HG03280 (cell line): ENCODE results near the gene CRHR1.

Experiments used
- ATAC-seq: cut with Tn5 transposase; IDR thresholded peaks from one replicate; pipeline ENCODE4 v1.9.1; 2021; ENCODE audit warnings: mild to moderate bottlenecking, moderate library complexity; ENCODE audit not compliant: unreplicated experiment

The CRHR1 gene

DNA sequence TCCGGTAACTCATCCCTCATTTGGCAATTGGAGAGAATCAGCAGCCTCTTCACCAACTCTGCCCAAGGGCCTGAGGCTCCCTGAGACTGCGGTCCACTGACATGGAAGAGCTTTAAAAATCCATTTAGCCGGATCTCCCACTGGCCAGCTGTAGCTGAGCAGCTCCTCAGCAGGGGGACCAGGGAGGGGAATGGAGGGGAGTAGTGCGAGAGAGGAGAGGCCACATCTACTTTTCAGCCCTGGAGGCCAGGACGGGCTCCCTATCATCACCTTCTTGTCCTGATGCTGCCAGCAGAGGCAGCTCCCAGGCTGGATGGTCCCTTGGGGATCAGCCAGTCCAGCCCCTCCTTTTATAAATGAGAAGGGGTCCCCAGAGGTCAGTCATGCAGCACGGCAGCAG, 35.5 kb downstream of the CRHR1 start:
- no peak for ATAC-seq

- ATAC-seq, result no peak
Observed at GRCh38 chr17:45820052-45820780, 36.1 kb downstream of the CRHR1 start.

- no peak for ATAC-seq
Observed at GRCh38 chr17:45821147-45821546, 37.0 kb downstream of the CRHR1 start.

DNA sequence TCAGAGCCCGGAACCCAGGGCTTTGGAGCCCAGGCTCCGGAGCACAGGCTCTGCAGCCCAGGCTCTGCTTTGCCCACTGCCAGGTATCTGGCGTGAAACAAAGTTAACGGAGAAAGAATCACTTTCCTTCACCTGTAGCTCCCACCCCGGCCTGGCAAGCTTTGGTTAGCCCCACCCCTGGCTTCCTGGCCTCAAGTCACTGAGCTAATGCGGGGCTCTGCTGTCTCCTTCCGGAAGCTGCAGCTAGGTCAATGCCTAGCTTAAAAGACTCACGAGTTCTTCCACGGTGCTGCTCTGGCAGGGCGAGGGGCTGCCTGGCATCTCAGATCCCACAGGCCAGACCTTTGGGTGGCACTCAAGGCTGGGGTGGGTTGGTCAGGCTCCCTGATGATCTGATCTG, 39.5 kb downstream of the CRHR1 start:
- no peak for ATAC-seq

GRCh38 chr17:45824475-45824874, 40.4 kb downstream of the CRHR1 start:
- no peak for ATAC-seq

DNA sequence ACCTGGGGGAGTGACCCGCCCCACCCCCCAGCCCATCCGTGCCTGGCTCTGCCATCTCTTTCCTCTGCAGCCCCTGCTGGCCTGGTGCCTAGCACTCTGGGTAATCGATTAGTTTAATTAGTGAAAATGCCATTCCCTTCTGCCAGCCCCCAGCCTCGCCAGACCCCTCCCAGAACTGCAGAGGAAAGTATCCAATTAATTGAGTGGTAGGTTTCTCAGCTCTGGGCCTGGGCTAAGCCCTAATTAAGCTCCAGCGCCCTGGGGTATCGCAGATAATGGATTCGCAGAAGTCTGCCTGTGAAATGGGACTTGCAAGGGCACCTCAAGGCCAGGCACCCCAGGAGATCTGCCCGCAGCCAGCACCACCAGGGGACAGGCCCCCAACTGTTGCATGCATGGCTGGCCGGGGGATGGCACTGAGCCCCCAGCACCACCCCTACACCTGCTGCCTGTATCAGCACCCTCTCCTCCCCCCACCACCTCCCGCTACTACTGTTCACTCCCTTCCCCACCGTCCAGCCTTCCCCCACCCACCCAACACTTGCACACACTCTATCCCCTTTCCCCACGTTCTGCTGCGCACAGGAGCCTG, 40.9 kb downstream of the CRHR1 start:
- ATAC-seq, result no peak

GRCh38 chr17:45825792-45826191, 41.7 kb downstream of the CRHR1 start:
- ATAC-seq, result no peak

- ATAC-seq, result no peak
Observed at GRCh38 chr17:45826919-45827588, 42.9 kb downstream of the CRHR1 start.

DNA sequence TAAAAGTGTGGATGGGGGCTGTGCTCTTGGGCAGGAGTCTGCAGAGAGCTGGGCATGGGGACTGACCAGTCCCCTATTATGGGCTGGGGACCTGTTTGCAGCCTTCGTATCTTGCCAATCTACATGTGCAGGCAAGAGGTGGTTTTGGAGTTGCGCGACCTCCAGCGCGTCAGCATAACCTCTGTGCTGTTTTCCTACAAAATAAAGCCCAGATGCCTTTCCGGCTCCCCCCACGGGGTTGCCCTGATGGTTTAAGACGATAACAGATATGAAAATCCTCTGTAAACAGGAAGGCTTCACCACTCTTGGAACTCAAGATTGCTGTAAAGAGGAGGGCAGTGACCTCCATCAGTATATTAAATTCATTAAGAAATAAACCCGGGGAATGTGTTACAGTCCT, 44.1 kb downstream of the CRHR1 start:
- ATAC-seq, result no peak

GRCh38 chr17:45828582-45829133, 44.5 kb downstream of the CRHR1 start:
- no peak for ATAC-seq

DNA sequence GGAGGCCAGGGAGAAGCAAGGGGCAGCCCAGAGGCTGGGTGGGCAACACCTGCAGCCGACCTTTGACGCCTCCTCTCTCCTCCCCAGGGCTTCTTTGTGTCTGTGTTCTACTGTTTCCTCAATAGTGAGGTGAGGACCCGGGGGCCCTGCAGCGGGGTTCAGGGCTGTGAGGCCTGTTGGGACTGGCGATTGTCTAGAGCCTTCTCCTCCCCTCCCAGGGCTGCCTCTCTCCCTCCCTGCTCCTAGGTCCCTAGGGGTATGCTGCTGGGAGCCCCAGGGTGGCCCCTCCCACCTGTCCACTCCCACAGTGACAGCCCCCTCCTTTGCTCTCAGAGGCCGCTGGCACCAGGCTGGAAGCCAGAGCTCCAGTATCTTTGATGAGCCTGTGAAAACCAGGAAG, 49.8 kb downstream of the CRHR1 start:
- no peak for ATAC-seq

DNA sequence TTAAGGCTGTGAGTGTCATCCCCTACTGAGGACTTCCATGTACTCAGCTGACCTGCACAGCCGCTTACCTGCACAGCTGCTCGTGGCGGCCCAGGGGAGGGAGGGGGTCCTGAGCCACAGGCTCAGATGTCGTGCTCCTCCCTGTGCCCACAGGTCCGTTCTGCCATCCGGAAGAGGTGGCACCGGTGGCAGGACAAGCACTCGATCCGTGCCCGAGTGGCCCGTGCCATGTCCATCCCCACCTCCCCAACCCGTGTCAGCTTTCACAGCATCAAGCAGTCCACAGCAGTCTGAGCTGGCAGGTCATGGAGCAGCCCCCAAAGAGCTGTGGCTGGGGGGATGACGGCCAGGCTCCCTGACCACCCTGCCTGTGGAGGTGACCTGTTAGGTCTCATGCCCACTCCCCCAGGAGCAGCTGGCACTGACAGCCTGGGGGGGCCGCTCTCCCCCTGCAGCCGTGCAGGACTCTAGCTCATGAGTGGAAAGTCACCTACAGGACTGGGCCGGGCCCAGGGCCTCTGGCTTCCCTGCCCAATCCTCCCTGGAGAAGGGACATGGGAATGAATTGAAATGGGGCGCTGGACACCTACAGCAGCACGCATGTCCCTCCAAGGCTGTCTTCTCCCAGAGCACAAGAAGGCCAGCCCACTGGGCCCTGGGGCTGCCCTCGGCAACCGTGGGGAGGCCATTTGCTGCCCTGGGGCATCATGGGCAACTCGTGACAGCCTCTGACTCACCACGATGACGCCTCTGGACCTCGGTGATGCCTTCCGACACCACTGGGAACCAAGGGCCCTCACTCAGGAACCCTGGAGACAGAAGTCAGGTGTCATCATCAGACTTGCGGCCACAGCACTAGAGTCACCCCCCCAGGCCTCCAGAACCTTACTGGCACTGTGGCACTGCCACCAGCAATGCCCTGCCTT, 50.6 kb downstream of the CRHR1 start:
- ATAC-seq, result no peak

DNA sequence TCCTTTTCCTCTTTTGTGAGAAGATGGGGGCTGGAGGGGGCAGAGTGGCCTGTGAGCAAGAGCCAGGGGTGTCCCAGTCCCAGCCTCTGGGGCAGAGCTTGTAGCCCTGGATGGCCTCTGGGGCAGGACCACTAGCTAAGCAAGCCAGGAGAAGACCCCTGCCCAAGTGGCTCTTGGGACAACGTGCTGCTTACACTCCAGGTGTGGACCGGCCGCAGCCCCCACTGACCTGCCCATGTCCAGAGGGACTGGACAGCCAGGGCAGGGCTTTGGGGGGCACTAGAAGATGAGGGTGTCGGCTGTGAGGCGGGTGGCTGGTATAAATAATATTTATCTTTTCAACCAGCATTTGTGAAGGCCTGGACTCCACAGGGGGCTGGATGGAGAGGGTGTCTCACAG, 51.4 kb downstream of the CRHR1 start:
- no peak for ATAC-seq

DNA sequence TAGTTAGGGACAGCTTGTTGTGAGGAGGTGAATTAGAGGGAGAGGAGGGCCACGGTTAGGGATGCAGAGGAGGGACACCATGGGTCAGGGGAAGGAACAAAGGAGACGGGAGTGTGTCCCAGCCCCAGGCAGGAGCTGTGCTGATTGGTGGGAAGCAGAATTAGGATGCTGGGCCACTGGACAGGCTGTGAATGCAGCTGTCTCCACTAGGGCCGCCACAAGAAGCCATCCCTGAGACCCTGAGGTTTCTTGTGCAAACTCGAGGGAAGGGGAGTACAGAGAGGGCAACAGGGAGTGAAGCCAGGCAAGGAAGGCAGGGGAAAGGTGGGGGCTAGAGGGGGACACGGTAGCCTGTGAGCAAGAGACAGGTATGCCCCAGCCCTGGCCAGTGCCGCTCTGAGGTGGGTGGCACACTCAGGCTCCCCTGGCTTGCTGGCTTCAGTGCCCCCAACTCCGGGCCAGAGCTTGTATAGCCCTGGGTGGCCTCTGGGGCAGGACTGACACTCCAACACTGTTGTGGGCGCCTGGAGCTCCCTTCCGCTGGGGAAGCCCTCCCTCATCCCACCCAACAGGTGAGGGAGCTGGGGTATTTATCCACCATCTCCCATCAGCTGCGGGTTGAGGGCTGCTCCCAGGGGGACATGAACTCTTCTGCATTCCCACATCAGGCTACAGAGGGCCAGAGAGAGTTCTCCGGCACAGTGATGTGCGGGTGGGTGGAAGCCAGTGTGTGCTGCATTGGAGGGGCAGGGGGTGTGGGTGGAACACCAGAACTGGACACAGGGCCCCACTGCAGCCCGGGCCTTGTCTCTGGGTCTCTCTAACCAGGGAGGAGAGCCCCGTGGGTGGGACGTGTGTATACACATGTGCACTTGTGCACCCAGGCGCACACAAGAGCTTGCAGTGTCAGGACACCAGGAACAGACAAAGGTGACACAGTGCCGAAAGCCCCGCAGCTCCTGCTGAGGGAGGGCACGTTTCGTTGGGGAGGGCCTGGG, 52.2 kb downstream of the CRHR1 start:
- no peak for ATAC-seq

DNA sequence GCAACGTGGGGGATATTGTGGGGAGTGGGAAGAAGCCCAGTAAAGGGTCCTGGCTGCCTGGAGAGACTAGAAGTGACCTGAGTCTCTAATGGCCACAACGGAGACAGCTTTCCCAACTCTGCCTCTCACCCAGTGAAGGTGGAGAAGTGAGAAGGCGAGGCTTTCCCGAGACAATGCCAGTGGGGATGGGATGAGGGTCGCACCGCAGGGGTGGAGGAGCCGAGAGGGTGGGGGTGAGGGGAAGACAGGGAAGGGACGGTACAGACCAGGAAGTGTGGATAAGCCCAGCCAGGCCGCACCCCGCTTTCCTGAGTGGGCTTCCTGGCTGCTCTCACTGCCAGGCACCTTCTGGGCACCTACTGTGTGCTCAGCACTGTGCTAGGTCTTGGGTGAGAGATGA, 53.1 kb downstream of the CRHR1 start:
- ATAC-seq, result no peak

DNA sequence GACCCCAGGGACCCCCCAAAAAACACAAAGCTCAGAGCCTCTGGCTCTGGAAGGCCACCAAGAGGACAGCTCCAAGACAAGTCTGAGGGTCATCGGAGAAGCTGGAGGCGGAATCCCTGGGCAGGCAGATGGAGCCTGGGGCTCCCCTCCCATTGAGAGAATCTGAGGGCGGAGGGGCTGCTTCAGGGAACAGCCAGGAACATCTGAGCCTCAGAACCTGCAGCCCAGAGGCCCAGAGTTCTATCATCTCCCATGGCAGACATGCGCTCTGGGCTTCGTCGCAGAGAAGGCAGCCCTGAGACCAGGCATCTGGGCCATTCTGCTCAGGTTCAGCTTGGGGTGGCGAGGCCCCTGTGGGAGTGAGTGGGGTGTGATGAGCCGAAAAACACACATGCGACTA, 53.5 kb downstream of the CRHR1 start:
- ATAC-seq, result no peak

GRCh38 chr17:45838751-45839295, 54.7 kb downstream of the CRHR1 start:
- no peak for ATAC-seq

- ATAC-seq, result no peak
Observed at GRCh38 chr17:45839442-45839841, 55.3 kb downstream of the CRHR1 start.

- no peak for ATAC-seq
Observed at GRCh38 chr17:45841186-45841585, 57.1 kb downstream of the CRHR1 start.
